ENCODE measurements around the gene CBR1. TPM values are rescaled to one million over a fixed set of nuclear protein-coding genes. Genes with fewer than 3 reads are reported as not detected.
"Not testable (repeated sequence)": the region's sequence is repeated elsewhere in the genome, so short reads cannot be mapped to it uniquely, and the experiment has no call there.

The CBR1 gene
- total and polyA plus RNA-seq, 9 donors = 10.9 to 27.6 (median 26.1) TPM

- no peaks in the 10 kb centered on the region for H3K36me3 ChIP-seq (ENCODE audit: control insufficient read depth, insufficient read depth, low read length)
- H3K27me3 ChIP-seq (ENCODE audit: control insufficient read depth, insufficient read depth, low read length) = peaks cover 13% of the 10 kb centered on the region
- no peak overlapping the region for H3K4me3 ChIP-seq (ENCODE audit: low read length)
- H3K27ac ChIP-seq (ENCODE audit: low read length) = no peak overlapping the region
- 55% methylated on average over 4 of the region's 8 CpGs for whole genome bisulfite sequencing (ENCODE audit: insufficient coverage)
- H3K9me3 ChIP-seq (replicated peaks; ENCODE audit: control insufficient read depth, low read depth, low read length) = peaks cover 14% of the 10 kb centered on the region
- H3K4me1 ChIP-seq (ENCODE audit: control insufficient read depth, insufficient read depth, low read length) = no peaks in the 10 kb centered on the region
- DNase-seq = no peak
Observed at GRCh38 chr21:36097427-36098181, 27.8 kb downstream of the CBR1 start.

- no peaks in the 10 kb centered on the region for H3K4me1 ChIP-seq (ENCODE audit: control insufficient read depth, insufficient read depth, low read length)
- no peak overlapping the region for H3K4me3 ChIP-seq (ENCODE audit: low read length)
- no peak overlapping the region for H3K27ac ChIP-seq (ENCODE audit: low read length)
- no CpG with 5 or more reads among the region's 2 CpGs for WGBS (ENCODE audit: insufficient coverage)
- peaks cover 13% of the 10 kb centered on the region for H3K27me3 ChIP-seq (ENCODE audit: control insufficient read depth, insufficient read depth, low read length)
- peaks cover 10% of the 10 kb centered on the region for H3K9me3 ChIP-seq (replicated peaks; ENCODE audit: control insufficient read depth, low read depth, low read length)
- DNase-seq = no peak
- H3K36me3 ChIP-seq (ENCODE audit: control insufficient read depth, insufficient read depth, low read length) = no peaks in the 10 kb centered on the region
Observed at GRCh38 chr21:36098182-36098532, 28.3 kb downstream of the CBR1 start.

GRCh38 chr21:36099000-36099399, 29.2 kb downstream of the CBR1 start:
- Histone ChIP-seq H3K4me1 (ENCODE audit: control insufficient read depth, insufficient read depth, low read length) (no peaks in the 10 kb centered on the region), H3K36me3 (ENCODE audit: control insufficient read depth, insufficient read depth, low read length) (no peaks in the 10 kb centered on the region), H3K9me3 (replicated peaks; ENCODE audit: control insufficient read depth, low read depth, low read length) (peaks cover 2% of the 10 kb centered on the region), H3K27me3 (ENCODE audit: control insufficient read depth, insufficient read depth, low read length) (peaks cover 13% of the 10 kb centered on the region), H3K4me3 (ENCODE audit: low read length) (no peak overlapping the region), H3K27ac (ENCODE audit: low read length) (no peak overlapping the region)
- no peak for DNase-seq
- no CpG with 5 or more reads among the region's 3 CpGs for WGBS (ENCODE audit: insufficient coverage)

GRCh38 chr21:36099695-36100211, 29.9 kb downstream of the CBR1 start:
- H3K9me3 ChIP-seq (replicated peaks; ENCODE audit: control insufficient read depth, low read depth, low read length); DNase-seq; H3K4me1 ChIP-seq (ENCODE audit: control insufficient read depth, insufficient read depth, low read length); H3K4me3 ChIP-seq (ENCODE audit: low read length); H3K27ac ChIP-seq (ENCODE audit: low read length); H3K36me3 ChIP-seq (ENCODE audit: control insufficient read depth, insufficient read depth, low read length): not testable (repeated sequence)
- H3K27me3 ChIP-seq (ENCODE audit: control insufficient read depth, insufficient read depth, low read length) = peaks cover 19% of the 10 kb centered on the region
- 43% methylated on average over 3 of the region's 13 CpGs for WGBS (ENCODE audit: insufficient coverage)

- Histone ChIP-seq H3K4me3 (ENCODE audit: low read length) (no peak overlapping the region), H3K4me1 (ENCODE audit: control insufficient read depth, insufficient read depth, low read length) (peaks cover 8% of the 10 kb centered on the region)
Observed at GRCh38 chr21:36100971-36101641, 31.3 kb downstream of the CBR1 start.

GRCh38 chr21:36103434-36103833, 33.6 kb downstream of the CBR1 start:
- Histone ChIP-seq H3K9me3 (replicated peaks; ENCODE audit: control insufficient read depth, low read depth, low read length) (no peaks in the 10 kb centered on the region), H3K27me3 (ENCODE audit: control insufficient read depth, insufficient read depth, low read length) (peaks cover 32% of the 10 kb centered on the region), H3K27ac (ENCODE audit: low read length) (no peak overlapping the region), H3K4me3 (ENCODE audit: low read length) (no peak overlapping the region), H3K36me3 (ENCODE audit: control insufficient read depth, insufficient read depth, low read length) (no peaks in the 10 kb centered on the region), H3K4me1 (ENCODE audit: control insufficient read depth, insufficient read depth, low read length) (peaks cover 8% of the 10 kb centered on the region)
- DNase-seq = no peak

More at GRCh38 chr21:36100971-36101641, 31.3 kb downstream of the CBR1 start:
- H3K36me3 ChIP-seq (ENCODE audit: control insufficient read depth, insufficient read depth, low read length) = no peaks in the 10 kb centered on the region
- H3K27ac ChIP-seq (ENCODE audit: low read length) = no peak overlapping the region
- peaks cover 29% of the 10 kb centered on the region for H3K27me3 ChIP-seq (ENCODE audit: control insufficient read depth, insufficient read depth, low read length)
- 71% methylated on average over 1 of the region's 6 CpGs for WGBS (ENCODE audit: insufficient coverage)
- DNase-seq = no peak
- no peaks in the 10 kb centered on the region for H3K9me3 ChIP-seq (replicated peaks; ENCODE audit: control insufficient read depth, low read depth, low read length)

- WGBS (ENCODE audit: insufficient coverage) = 9% methylated on average over 11 of the region's 29 CpGs
- H3K27ac ChIP-seq (ENCODE audit: low read length) = no peak overlapping the region
- peaks cover 30% of the 10 kb centered on the region for H3K27me3 ChIP-seq (ENCODE audit: control insufficient read depth, insufficient read depth, low read length)
- peaks cover 8% of the 10 kb centered on the region for H3K4me1 ChIP-seq (ENCODE audit: control insufficient read depth, insufficient read depth, low read length)
- peak; percentile 54 for DNase-seq
- no peaks in the 10 kb centered on the region for H3K9me3 ChIP-seq (replicated peaks; ENCODE audit: control insufficient read depth, low read depth, low read length)
- no peaks in the 10 kb centered on the region for H3K36me3 ChIP-seq (ENCODE audit: control insufficient read depth, insufficient read depth, low read length)
- H3K4me3 ChIP-seq (ENCODE audit: low read length) = no peak overlapping the region
Observed at GRCh38 chr21:36104317-36105300, 34.8 kb downstream of the CBR1 start.

- H3K4me1 ChIP-seq (ENCODE audit: control insufficient read depth, insufficient read depth, low read length) = peaks cover 8% of the 10 kb centered on the region
- no peak for DNase-seq
- no peak overlapping the region for H3K27ac ChIP-seq (ENCODE audit: low read length)
- no peaks in the 10 kb centered on the region for H3K36me3 ChIP-seq (ENCODE audit: control insufficient read depth, insufficient read depth, low read length)
- WGBS (ENCODE audit: insufficient coverage) = 14% methylated on average over 2 of the region's 4 CpGs
- no peak overlapping the region for H3K4me3 ChIP-seq (ENCODE audit: low read length)
- peaks cover 31% of the 10 kb centered on the region for H3K27me3 ChIP-seq (ENCODE audit: control insufficient read depth, insufficient read depth, low read length)
- no peaks in the 10 kb centered on the region for H3K9me3 ChIP-seq (replicated peaks; ENCODE audit: control insufficient read depth, low read depth, low read length)
Observed at GRCh38 chr21:36105327-36105842, 35.6 kb downstream of the CBR1 start.

GRCh38 chr21:36109868-36110267, 40.0 kb downstream of the CBR1 start:
- Histone ChIP-seq H3K4me1 (ENCODE audit: control insufficient read depth, insufficient read depth, low read length) (peaks cover 5% of the 10 kb centered on the region), H3K36me3 (ENCODE audit: control insufficient read depth, insufficient read depth, low read length) (no peaks in the 10 kb centered on the region), H3K27me3 (ENCODE audit: control insufficient read depth, insufficient read depth, low read length) (peaks cover 16% of the 10 kb centered on the region), H3K9me3 (replicated peaks; ENCODE audit: control insufficient read depth, low read depth, low read length) (no peaks in the 10 kb centered on the region), H3K27ac (ENCODE audit: low read length) (no peak overlapping the region), H3K4me3 (ENCODE audit: low read length) (no peak overlapping the region)
- 87% methylated on average over 7 of the region's 10 CpGs for WGBS (ENCODE audit: insufficient coverage)
- no peak for DNase-seq

All from muscle of leg (tissue), 11 donors.